ENCODE measurements around the gene RHBDD3.

Gene RHBDD3

GRCh38 chr22:29257751-29258181, 10.0 kb downstream of the RHBDD3 start:
- POLR2A ChIA-PET: no interaction called here
- DNase-seq (ENCODE audit: extremely low spot score): no peak
- TF ChIP-seq BHLHE40 (IDR thresholded peaks at IDR 0.05; ENCODE audit: borderline replicate concordance) (no peak), FOXM1 (IDR thresholded peaks at IDR 0.05; ENCODE audit: borderline replicate concordance) (no peak)
- CTCF ChIA-PET: no interaction called here

- DNase-seq (ENCODE audit: extremely low spot score): no peak
- TF ChIP-seq FOXM1 (IDR thresholded peaks at IDR 0.05; ENCODE audit: borderline replicate concordance): no peak
- no peak for TF ChIP-seq SUZ12 (IDR thresholded peaks at IDR 0.05)
- TF ChIP-seq CTBP1 (IDR thresholded peaks at IDR 0.05; ENCODE audit: borderline replicate concordance): no peak
- TF ChIP-seq ELF4 (IDR thresholded peaks at IDR 0.05): no peak
- no peak for TF ChIP-seq L3MBTL2 (conservative IDR thresholded peaks at IDR 0.05)
- no peak for TF ChIP-seq SP1 (IDR thresholded peaks at IDR 0.05)
- TF ChIP-seq ARNT (IDR thresholded peaks at IDR 0.05): no peak
- ChIA-PET CTCF (interaction anchor here (1.2 kb wide), 1 partner anchor 11 kb away, joined by 4 read pairs; no protein-coding TSS in a partner anchor), POLR2A (interaction anchor here (0.8 kb wide), 1 partner anchor 12 kb away, joined by 3 read pairs; the partner anchor contains the start of gene EWSR1)
Observed at GRCh38 chr22:29256606-29257325, 11.0 kb downstream of the RHBDD3 start.

GRCh38 chr22:29255064-29255621, 12.6 kb downstream of the RHBDD3 start:
- no peak for TF ChIP-seq NFRKB (IDR thresholded peaks at IDR 0.05)
- TF ChIP-seq FOXA1 (IDR thresholded peaks at IDR 0.05): no peak
- TF ChIP-seq HDGF (IDR thresholded peaks at IDR 0.05; ENCODE audit: borderline replicate concordance): no peak
- TF ChIP-seq CTBP1 (IDR thresholded peaks at IDR 0.05; ENCODE audit: borderline replicate concordance): no peak
- no peak for TF ChIP-seq BHLHE40 (IDR thresholded peaks at IDR 0.05; ENCODE audit: borderline replicate concordance)
- TF ChIP-seq FOXK2 (IDR thresholded peaks at IDR 0.05): no peak
- no peak for TF ChIP-seq SUZ12 (IDR thresholded peaks at IDR 0.05)
- no peak for TF ChIP-seq ARNT (IDR thresholded peaks at IDR 0.05)
- TF ChIP-seq SP1 (IDR thresholded peaks at IDR 0.05): no peak
- TF ChIP-seq L3MBTL2 (conservative IDR thresholded peaks at IDR 0.05): no peak
- TF ChIP-seq LEF1 (IDR thresholded peaks at IDR 0.05; ENCODE audit: borderline replicate concordance): no peak
- no peak for TF ChIP-seq TARDBP (IDR thresholded peaks at IDR 0.05)
- no peak for TF ChIP-seq PKNOX1 (IDR thresholded peaks at IDR 0.05)
- no peak for TF ChIP-seq ZNF384 (IDR thresholded peaks at IDR 0.05)
- no peak for TF ChIP-seq FOXM1 (IDR thresholded peaks at IDR 0.05; ENCODE audit: borderline replicate concordance)
- no peak for TF ChIP-seq ELF4 (IDR thresholded peaks at IDR 0.05)
- ChIA-PET CTCF (interaction anchor here (1.3 kb wide), 1 partner anchor 9 kb away, joined by 7 read pairs; no protein-coding TSS in a partner anchor), POLR2A (no interaction called here)
- DNase-seq (ENCODE audit: extremely low spot score): no peak

- DNase-seq (ENCODE audit: extremely low spot score): peak; percentile 6
- POLR2A ChIA-PET: no interaction called here
- CTCF ChIA-PET: interaction anchor here (1.3 kb wide), 1 partner anchor 9 kb away, joined by 7 read pairs; no protein-coding TSS in a partner anchor
- TF ChIP-seq HDGF (IDR thresholded peaks at IDR 0.05; ENCODE audit: borderline replicate concordance) (no peak), TARDBP (IDR thresholded peaks at IDR 0.05) (no peak), L3MBTL2 (conservative IDR thresholded peaks at IDR 0.05) (no peak), FOXA1 (IDR thresholded peaks at IDR 0.05) (no peak), SP1 (IDR thresholded peaks at IDR 0.05) (no peak), FOXM1 (IDR thresholded peaks at IDR 0.05; ENCODE audit: borderline replicate concordance) (no peak), ELF4 (IDR thresholded peaks at IDR 0.05) (no peak), ZNF384 (IDR thresholded peaks at IDR 0.05) (no peak), NFRKB (IDR thresholded peaks at IDR 0.05) (no peak), LEF1 (IDR thresholded peaks at IDR 0.05; ENCODE audit: borderline replicate concordance) (no peak)
Observed at GRCh38 chr22:29254286-29254660, 13.5 kb downstream of the RHBDD3 start.

GRCh38 chr22:29253561-29254285, 14.1 kb downstream of the RHBDD3 start:
- CTCF ChIA-PET: interaction anchor here (1.3 kb wide), 1 partner anchor 8 kb away, joined by 7 read pairs; no protein-coding TSS in a partner anchor
- peak; percentile 12 for DNase-seq (ENCODE audit: extremely low spot score)
- POLR2A ChIA-PET: no interaction called here
- no peak for TF ChIP-seq NFRKB (IDR thresholded peaks at IDR 0.05)
- TF ChIP-seq ARNT (IDR thresholded peaks at IDR 0.05): no peak
- no peak for TF ChIP-seq TARDBP (IDR thresholded peaks at IDR 0.05)
- no peak for TF ChIP-seq CTBP1 (IDR thresholded peaks at IDR 0.05; ENCODE audit: borderline replicate concordance)

- TF ChIP-seq LEF1 (IDR thresholded peaks at IDR 0.05; ENCODE audit: borderline replicate concordance) (no peak), BHLHE40 (IDR thresholded peaks at IDR 0.05; ENCODE audit: borderline replicate concordance) (no peak), ZNF384 (IDR thresholded peaks at IDR 0.05) (no peak), HDGF (IDR thresholded peaks at IDR 0.05; ENCODE audit: borderline replicate concordance) (no peak), PKNOX1 (IDR thresholded peaks at IDR 0.05) (no peak), SUZ12 (IDR thresholded peaks at IDR 0.05) (no peak), FOXK2 (IDR thresholded peaks at IDR 0.05) (no peak), L3MBTL2 (conservative IDR thresholded peaks at IDR 0.05) (no peak), FOXA1 (IDR thresholded peaks at IDR 0.05) (no peak), ELF4 (IDR thresholded peaks at IDR 0.05) (no peak), CTBP1 (IDR thresholded peaks at IDR 0.05; ENCODE audit: borderline replicate concordance) (no peak), NFRKB (IDR thresholded peaks at IDR 0.05) (no peak)
- DNase-seq (ENCODE audit: extremely low spot score): peak; percentile 8
- POLR2A ChIA-PET: no interaction called here
- CTCF ChIA-PET: no interaction called here
Observed at GRCh38 chr22:29251981-29252911, 15.5 kb downstream of the RHBDD3 start.
